ENCODE data around the gene ZNF281.

- TF ChIP-seq, protein P1, sequence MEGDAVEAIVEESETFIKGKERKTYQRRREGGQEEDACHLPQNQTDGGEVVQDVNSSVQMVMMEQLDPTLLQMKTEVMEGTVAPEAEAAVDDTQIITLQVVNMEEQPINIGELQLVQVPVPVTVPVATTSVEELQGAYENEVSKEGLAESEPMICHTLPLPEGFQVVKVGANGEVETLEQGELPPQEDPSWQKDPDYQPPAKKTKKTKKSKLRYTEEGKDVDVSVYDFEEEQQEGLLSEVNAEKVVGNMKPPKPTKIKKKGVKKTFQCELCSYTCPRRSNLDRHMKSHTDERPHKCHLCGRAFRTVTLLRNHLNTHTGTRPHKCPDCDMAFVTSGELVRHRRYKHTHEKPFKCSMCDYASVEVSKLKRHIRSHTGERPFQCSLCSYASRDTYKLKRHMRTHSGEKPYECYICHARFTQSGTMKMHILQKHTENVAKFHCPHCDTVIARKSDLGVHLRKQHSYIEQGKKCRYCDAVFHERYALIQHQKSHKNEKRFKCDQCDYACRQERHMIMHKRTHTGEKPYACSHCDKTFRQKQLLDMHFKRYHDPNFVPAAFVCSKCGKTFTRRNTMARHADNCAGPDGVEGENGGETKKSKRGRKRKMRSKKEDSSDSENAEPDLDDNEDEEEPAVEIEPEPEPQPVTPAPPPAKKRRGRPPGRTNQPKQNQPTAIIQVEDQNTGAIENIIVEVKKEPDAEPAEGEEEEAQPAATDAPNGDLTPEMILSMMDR (IDR thresholded peaks at IDR 0.05; ENCODE audit: low read depth, low read length, poor library complexity, severe bottlenecking), result no peak
- TF ChIP-seq EZH2phosphoT487 (IDR thresholded peaks at IDR 0.05; ENCODE audit: borderline replicate concordance, low read length), result no peak
Observed at GRCh38 chr1:200363264-200363933, 46.4 kb downstream of the ZNF281 start.
